HCT116 (cell line): ENCODE results near the gene HPCAL4. TPM values are rescaled to one million over a fixed set of nuclear protein-coding genes. Genes with fewer than 3 reads are reported as not detected.

Experiments used
- ATAC-seq: fragments of 200-7000 bp; cut with Tn5 transposase; 2 replicates; pipeline ENCODE4 v1.9.1; 2020; ENCODE audit warnings: mild to moderate bottlenecking, moderate library complexity
- BruUV-seq: library from RNA; stranded (reverse); fragments of 400-500 nt; replicated peaks from 2 replicates; lab custom pipeline; 2021; lab: Mats Ljungman, UMichigan
- CTCF ChIA-PET: fragments of 300-600 bp; sonication (Branson Sonifier 250); formaldehyde crosslinking; loops from one replicate; lab custom pipeline; 2021; ENCODE audit warnings: antibody characterized with exemption; lab: Charles Lee
- POLR2A ChIA-PET: fragments of 300-600, 350-600 bp; sonication (Branson Sonifier 250); formaldehyde crosslinking; loops from one replicate; lab custom pipeline; 2021; ENCODE audit warnings: antibody characterized with exemption; lab: Charles Lee
- RAD21 ChIA-PET, 2 experiments: fragments of 300-600 bp; sonication (Branson Sonifier 250); formaldehyde crosslinking; loops; one replicate each; lab custom pipeline; 2023; ENCODE audit warnings: low total read pairs in 2 of 2; ENCODE audit not compliant: uncharacterized antibody in 2 of 2, unreplicated experiment in 2 of 2, low non-redundant PET in 1 of 2; lab: Charles Lee
- DNase-seq: peaks from one replicate; pipeline ENCODE4 v3.0.0-alpha.2; 2010; ENCODE audit warnings: low read depth, low spot score
- H2AFZ ChIP-seq: fragments of 200-600 bp; shearing (Covaris generic), sonication (generic); 2 replicates; pipeline ENCODE4 v1.6.1; 2017; ENCODE audit warnings: low read depth, mixed run types, mixed read lengths, antibody characterized with exemption, low read length; ENCODE audit not compliant: poor library complexity, severe bottlenecking
- H3K27ac ChIP-seq: 2 replicates; pipeline ENCODE4 v1.5.1; 2012; ENCODE audit warnings: low read depth, low read length
- H3K27me3 ChIP-seq: fragments of 200-600 bp; sonication (generic); 2 replicates; pipeline ENCODE4 v1.6.1; 2016; ENCODE audit warnings: mixed run types, low read length, mixed read lengths; ENCODE audit not compliant: insufficient read depth
- H3K36me3 ChIP-seq, 2 experiments: fragments of 200-500 bp in 1 of 2; fragments of 200-600 bp in 1 of 2; sonication (Bioruptor generic) in 1 of 2; sonication (generic) in 1 of 2; 2 replicates each; pipeline versions ENCODE4 v1.5.1 to v1.6.1; 2014 to 2016; ENCODE audit warnings: low read length in 2 of 2, inconsistent platforms in 1 of 2, mixed read lengths in 1 of 2, mixed run types in 1 of 2; ENCODE audit not compliant: insufficient read depth in 2 of 2, control insufficient read depth in 1 of 2
- H3K4me1 ChIP-seq, 2 experiments: fragments of 200-600 bp in 1 of 2; sonication (generic) in 1 of 2; 2 replicates each; pipeline versions ENCODE4 v1.5.1 to v1.6.1; 2012 to 2017; ENCODE audit warnings: low read length in 2 of 2, inconsistent platforms in 1 of 2, mild to moderate bottlenecking in 1 of 2, mixed read lengths in 1 of 2, mixed run types in 1 of 2, moderate library complexity in 1 of 2; ENCODE audit not compliant: insufficient read depth in 2 of 2, control insufficient read depth in 1 of 2
- H3K4me2 ChIP-seq: fragments of 200-600 bp; sonication (generic); 2 replicates; pipeline ENCODE4 v1.6.1; 2017; ENCODE audit warnings: mixed run types, low read length, mixed read lengths
- H3K4me3 ChIP-seq, 2 experiments: fragments of 200-600 bp in 1 of 2; sonication (generic) in 1 of 2; replicated peaks in 1 of 2; 2 replicates each; pipeline ENCODE4 v1.5.1; 2011 to 2016; ENCODE audit warnings: low read length in 2 of 2, control low read depth in 1 of 2, low read depth in 1 of 2, mild to moderate bottlenecking in 1 of 2, mixed read lengths in 1 of 2, mixed run types in 1 of 2
- H3K79me2 ChIP-seq: fragments of 200-600 bp; sonication (generic); 2 replicates; pipeline ENCODE4 v1.6.1; 2017; ENCODE audit warnings: mild to moderate bottlenecking, mixed run types, low read length, moderate library complexity, mixed read lengths; ENCODE audit not compliant: insufficient read depth
- H3K9ac ChIP-seq: fragments of 200-600 bp; sonication (generic); 2 replicates; pipeline ENCODE4 v1.6.1; 2016; ENCODE audit warnings: low read length, mixed read lengths
- H3K9me2 ChIP-seq: fragments of 200-600 bp; sonication (generic), shearing (Covaris generic); 2 replicates; pipeline ENCODE4 v1.6.1; 2017; ENCODE audit warnings: mixed run types, mild to moderate bottlenecking, moderate library complexity; ENCODE audit not compliant: insufficient read depth
- H3K9me3 ChIP-seq, 2 experiments: fragments of 200-500 bp in 1 of 2; fragments of 200-600 bp in 1 of 2; sonication (Bioruptor generic) in 1 of 2; sonication (generic) in 1 of 2; 2 replicates each; pipeline ENCODE4 v1.6.1; 2014 to 2017; ENCODE audit warnings: low read length in 2 of 2, mixed read lengths in 2 of 2, inconsistent platforms in 1 of 2, low read depth in 1 of 2, mild to moderate bottlenecking in 1 of 2, mixed run types in 1 of 2, moderate library complexity in 1 of 2; ENCODE audit not compliant: control insufficient read depth in 1 of 2, insufficient read depth in 1 of 2
- H4K20me1 ChIP-seq: fragments of 200-600 bp; sonication (generic), shearing (Covaris generic); 2 replicates; pipeline ENCODE4 v1.6.1; 2017; ENCODE audit warnings: mixed run types, mild to moderate bottlenecking, moderate library complexity; ENCODE audit not compliant: insufficient read depth
- CBX3 ChIP-seq: IDR thresholded peaks from 2 replicates; pipeline ENCODE4 v1.6.1; 2012; ENCODE audit warnings: low read depth
- CEBPB ChIP-seq: IDR thresholded peaks from 2 replicates; pipeline ENCODE4 v1.6.1; 2012; ENCODE audit warnings: low read depth
- EZH2phosphoT487 ChIP-seq: fragments of 200-600 bp; IDR thresholded peaks from 2 replicates; pipeline ENCODE4 v1.6.1; 2018; ENCODE audit warnings: antibody characterized with exemption, borderline replicate concordance
- FOSL1 ChIP-seq: IDR thresholded peaks from 2 replicates; pipeline ENCODE4 v1.6.1; 2012; ENCODE audit warnings: low read depth
- JUND ChIP-seq: IDR thresholded peaks from 2 replicates; pipeline ENCODE4 v1.6.1; 2012
- POLR2A ChIP-seq: IDR thresholded peaks from 2 replicates; pipeline ENCODE4 v1.7.0; 2011; ENCODE audit warnings: borderline replicate concordance; ENCODE audit not compliant: insufficient read depth, insufficient read length; ENCODE audit errors: extremely low read depth
- POLR2AphosphoS5 ChIP-seq: IDR thresholded peaks from 2 replicates; pipeline ENCODE4 v1.6.1; 2011; ENCODE audit warnings: mild to moderate bottlenecking, low read depth, low read length, moderate library complexity
- RAD21 ChIP-seq: IDR thresholded peaks from 2 replicates; pipeline ENCODE4 v1.6.1; 2012; ENCODE audit warnings: low read depth, mild to moderate bottlenecking
- SIN3A ChIP-seq: IDR thresholded peaks from 2 replicates; pipeline ENCODE4 v1.6.1; 2012; ENCODE audit warnings: low read depth
- SP1 ChIP-seq: IDR thresholded peaks from 2 replicates; pipeline ENCODE4 v1.6.1; 2012; ENCODE audit warnings: low read depth
- SRF ChIP-seq: IDR thresholded peaks from 2 replicates; pipeline ENCODE4 v1.6.1; 2012; ENCODE audit warnings: low read depth
- YY1 ChIP-seq: IDR thresholded peaks from 2 replicates; pipeline ENCODE4 v1.6.1; 2011; ENCODE audit warnings: low read length, low read depth, moderate library complexity, mild to moderate bottlenecking; ENCODE audit not compliant: insufficient replicate concordance; ENCODE audit errors: extremely low read depth
- intact Hi-C: fragments of 100-400 bp; cut with micrococcal nuclease; formaldehyde crosslinking; loops from 2 replicates; pipeline ENCODE4 v1.10.0; 2022
- total RNA-seq: library from RNA; stranded (reverse); gene quantifications from one replicate; pipeline ENCODE4 v1.2.1, GENCODE V29; 2021; ENCODE audit not compliant: unreplicated experiment
- TF ChIP-seq, protein P1 (sequence below): IDR thresholded peaks from 2 replicates; pipeline ENCODE4 v1.6.1; 2011; ENCODE audit warnings: mild to moderate bottlenecking, low read length, moderate library complexity; ENCODE audit not compliant: insufficient replicate concordance; ENCODE audit errors: extremely low read depth
- TF ChIP-seq, protein P2 (sequence below): IDR thresholded peaks from 2 replicates; pipeline ENCODE4 v1.6.1; 2012; ENCODE audit warnings: low read depth

The HPCAL4 gene
- total RNA-seq, 1 experiment from 2014 or later, result 5.2 TPM

DNA sequence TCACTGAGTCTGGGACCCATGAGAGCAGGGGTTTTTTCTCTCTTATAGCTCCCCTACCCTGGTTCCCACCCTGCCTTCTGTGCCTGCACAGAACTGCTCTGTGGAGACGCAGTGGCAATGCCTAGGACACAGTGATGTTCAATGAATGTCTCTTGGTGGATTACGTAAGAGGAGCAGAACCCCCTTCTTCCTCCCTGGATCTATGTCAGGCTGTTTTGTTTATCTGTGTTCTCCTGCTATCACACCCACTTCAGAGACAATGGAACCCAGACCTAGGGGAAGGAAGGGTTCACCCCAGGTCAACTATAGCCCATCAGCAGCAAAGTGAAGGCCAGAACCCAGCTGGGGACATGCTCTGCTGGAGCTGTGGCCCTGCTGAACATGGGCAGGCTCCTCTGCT, 2.0 kb downstream of the HPCAL4 start:
- DNase-seq (no peak), ATAC-seq (no peak)
- H3K9me2 ChIP-seq, result no peaks in the 10 kb centered on the region
- H3K4me3 ChIP-seq, result no peak overlapping the region
- no peaks in the 10 kb centered on the region for H3K27me3 ChIP-seq
- no peaks in the 10 kb centered on the region for H4K20me1 ChIP-seq
- no TSS peak for BruUV-seq
- H2AFZ ChIP-seq, result no peak overlapping the region
- no peak for TF ChIP-seq SRF
- TF ChIP-seq SP1, result no peak
- no peak for TF ChIP-seq EZH2phosphoT487
- TF ChIP-seq CBX3, result no peak
- no peak for TF ChIP-seq CEBPB
- no peak for TF ChIP-seq POLR2AphosphoS5
- TF ChIP-seq FOSL1, result no peak
- TF ChIP-seq, protein P1, sequence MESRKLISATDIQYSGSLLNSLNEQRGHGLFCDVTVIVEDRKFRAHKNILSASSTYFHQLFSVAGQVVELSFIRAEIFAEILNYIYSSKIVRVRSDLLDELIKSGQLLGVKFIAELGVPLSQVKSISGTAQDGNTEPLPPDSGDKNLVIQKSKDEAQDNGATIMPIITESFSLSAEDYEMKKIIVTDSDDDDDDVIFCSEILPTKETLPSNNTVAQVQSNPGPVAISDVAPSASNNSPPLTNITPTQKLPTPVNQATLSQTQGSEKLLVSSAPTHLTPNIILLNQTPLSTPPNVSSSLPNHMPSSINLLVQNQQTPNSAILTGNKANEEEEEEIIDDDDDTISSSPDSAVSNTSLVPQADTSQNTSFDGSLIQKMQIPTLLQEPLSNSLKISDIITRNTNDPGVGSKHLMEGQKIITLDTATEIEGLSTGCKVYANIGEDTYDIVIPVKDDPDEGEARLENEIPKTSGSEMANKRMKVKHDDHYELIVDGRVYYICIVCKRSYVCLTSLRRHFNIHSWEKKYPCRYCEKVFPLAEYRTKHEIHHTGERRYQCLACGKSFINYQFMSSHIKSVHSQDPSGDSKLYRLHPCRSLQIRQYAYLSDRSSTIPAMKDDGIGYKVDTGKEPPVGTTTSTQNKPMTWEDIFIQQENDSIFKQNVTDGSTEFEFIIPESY, result no peak
- TF ChIP-seq JUND, result no peak
- TF ChIP-seq SIN3A, result no peak
- intact Hi-C loops, result no loop called here
- ChIA-PET RAD21 (no interaction called here), POLR2A (no interaction called here), CTCF (no interaction called here)
- no peak overlapping the region for H3K27ac ChIP-seq
- no peaks in the 10 kb centered on the region for H3K79me2 ChIP-seq
- peaks cover 3 to 20% of the 10 kb centered on the region in 2 experiments; a peak in 2 of 4 replicates for H3K4me1 ChIP-seq
- H3K4me2 ChIP-seq, result no peak overlapping the region
- no peaks in the 10 kb centered on the region for H3K9me3 ChIP-seq
- no peak overlapping the region for H3K9ac ChIP-seq
- H3K36me3 ChIP-seq, result no peaks in the 10 kb centered on the region

DNA sequence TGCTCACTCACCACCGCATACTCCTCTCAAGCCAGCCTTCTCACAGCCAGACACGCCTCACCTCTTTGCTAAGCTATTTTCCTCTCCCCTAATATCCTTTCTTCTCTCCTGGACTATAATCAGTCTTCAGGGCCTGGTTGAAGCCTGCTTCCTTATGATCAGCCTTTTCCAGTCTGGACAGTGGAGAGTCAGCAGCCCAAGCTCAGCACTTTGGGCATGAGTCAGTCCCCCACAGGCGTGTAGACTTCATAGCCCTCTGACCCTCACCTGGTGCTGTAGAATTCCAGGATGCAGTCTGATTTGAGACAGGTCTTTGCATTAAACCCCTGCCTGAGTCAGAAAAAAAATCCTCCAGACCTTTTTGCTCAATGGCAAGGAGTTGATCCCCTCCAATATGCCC, 2.5 kb downstream of the HPCAL4 start:
- ATAC-seq, result no peak
- no peak overlapping the region for H3K4me3 ChIP-seq
- ChIA-PET CTCF (no interaction called here), POLR2A (no interaction called here), RAD21 (no interaction called here)
- no peaks in the 10 kb centered on the region for H3K36me3 ChIP-seq
- no peaks in the 10 kb centered on the region for H3K9me3 ChIP-seq
- H4K20me1 ChIP-seq, result no peaks in the 10 kb centered on the region
- intact Hi-C loops, result no loop called here
- no peak overlapping the region for H3K27ac ChIP-seq
- no peak overlapping the region for H3K4me2 ChIP-seq
- DNase-seq, result no peak
- no peak overlapping the region for H3K9ac ChIP-seq
- no peaks in the 10 kb centered on the region for H3K79me2 ChIP-seq
- H3K9me2 ChIP-seq, result no peaks in the 10 kb centered on the region
- no peaks in the 10 kb centered on the region for H3K27me3 ChIP-seq
- H2AFZ ChIP-seq, result no peak overlapping the region
- no TSS peak for BruUV-seq
- peaks cover 3 to 20% of the 10 kb centered on the region in 2 experiments; a peak in 2 of 4 replicates for H3K4me1 ChIP-seq
- TF ChIP-seq SRF (no peak), YY1 (no peak), POLR2A (no peak), SP1 (no peak), JUND (no peak), SIN3A (no peak), RAD21 (no peak), CEBPB (no peak)
- TF ChIP-seq, protein P1, result no peak
- TF ChIP-seq, protein P2, sequence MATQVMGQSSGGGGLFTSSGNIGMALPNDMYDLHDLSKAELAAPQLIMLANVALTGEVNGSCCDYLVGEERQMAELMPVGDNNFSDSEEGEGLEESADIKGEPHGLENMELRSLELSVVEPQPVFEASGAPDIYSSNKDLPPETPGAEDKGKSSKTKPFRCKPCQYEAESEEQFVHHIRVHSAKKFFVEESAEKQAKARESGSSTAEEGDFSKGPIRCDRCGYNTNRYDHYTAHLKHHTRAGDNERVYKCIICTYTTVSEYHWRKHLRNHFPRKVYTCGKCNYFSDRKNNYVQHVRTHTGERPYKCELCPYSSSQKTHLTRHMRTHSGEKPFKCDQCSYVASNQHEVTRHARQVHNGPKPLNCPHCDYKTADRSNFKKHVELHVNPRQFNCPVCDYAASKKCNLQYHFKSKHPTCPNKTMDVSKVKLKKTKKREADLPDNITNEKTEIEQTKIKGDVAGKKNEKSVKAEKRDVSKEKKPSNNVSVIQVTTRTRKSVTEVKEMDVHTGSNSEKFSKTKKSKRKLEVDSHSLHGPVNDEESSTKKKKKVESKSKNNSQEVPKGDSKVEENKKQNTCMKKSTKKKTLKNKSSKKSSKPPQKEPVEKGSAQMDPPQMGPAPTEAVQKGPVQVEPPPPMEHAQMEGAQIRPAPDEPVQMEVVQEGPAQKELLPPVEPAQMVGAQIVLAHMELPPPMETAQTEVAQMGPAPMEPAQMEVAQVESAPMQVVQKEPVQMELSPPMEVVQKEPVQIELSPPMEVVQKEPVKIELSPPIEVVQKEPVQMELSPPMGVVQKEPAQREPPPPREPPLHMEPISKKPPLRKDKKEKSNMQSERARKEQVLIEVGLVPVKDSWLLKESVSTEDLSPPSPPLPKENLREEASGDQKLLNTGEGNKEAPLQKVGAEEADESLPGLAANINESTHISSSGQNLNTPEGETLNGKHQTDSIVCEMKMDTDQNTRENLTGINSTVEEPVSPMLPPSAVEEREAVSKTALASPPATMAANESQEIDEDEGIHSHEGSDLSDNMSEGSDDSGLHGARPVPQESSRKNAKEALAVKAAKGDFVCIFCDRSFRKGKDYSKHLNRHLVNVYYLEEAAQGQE, result no peak
